HG03558 (cell line): ENCODE data around the gene EML6.

Experiments used
- ATAC-seq: cut with Tn5 transposase; IDR thresholded peaks from one replicate; pipeline ENCODE4 v1.9.1; 2021; ENCODE audit warnings: moderate number of reproducible peaks; ENCODE audit not compliant: unreplicated experiment; ENCODE audit errors: extremely low read depth

The EML6 gene

GRCh38 chr2:54704688-54705605 is 18.5 kb upstream of the EML6 start:
- ATAC-seq = no peak

DNA sequence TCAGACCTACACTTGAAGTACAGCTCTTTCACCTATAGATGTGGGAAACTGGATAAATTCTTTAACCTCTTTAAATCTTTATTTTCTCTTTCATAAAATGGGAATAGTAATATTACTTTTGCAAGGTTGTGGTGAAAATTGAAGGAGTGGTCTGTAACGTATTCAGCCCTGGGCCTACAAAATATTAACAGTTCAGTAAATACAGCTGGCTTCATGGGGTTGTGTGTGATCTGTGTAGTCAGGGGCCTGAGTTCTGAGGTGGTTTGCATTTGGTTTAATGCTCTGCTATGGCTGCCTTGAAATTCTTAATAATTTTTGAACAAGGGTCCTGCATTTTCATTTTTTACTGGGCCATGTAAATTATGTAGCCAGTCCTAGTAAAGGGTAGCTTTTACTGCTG is 16.8 kb upstream of the EML6 start:
- ATAC-seq = no peak

GRCh38 chr2:54708584-54709335 is 14.7 kb upstream of the EML6 start:
- no peak for ATAC-seq

- ATAC-seq = no peak
Measured at GRCh38 chr2:54709336-54709809, 14.1 kb upstream of the EML6 start.

GRCh38 chr2:54710216-54710615 is 13.2 kb upstream of the EML6 start:
- no peak for ATAC-seq

- no peak for ATAC-seq
Measured at GRCh38 chr2:54712516-54712915, 10.9 kb upstream of the EML6 start.

GRCh38 chr2:54714996-54715395 is 8.5 kb upstream of the EML6 start:
- no peak for ATAC-seq

DNA sequence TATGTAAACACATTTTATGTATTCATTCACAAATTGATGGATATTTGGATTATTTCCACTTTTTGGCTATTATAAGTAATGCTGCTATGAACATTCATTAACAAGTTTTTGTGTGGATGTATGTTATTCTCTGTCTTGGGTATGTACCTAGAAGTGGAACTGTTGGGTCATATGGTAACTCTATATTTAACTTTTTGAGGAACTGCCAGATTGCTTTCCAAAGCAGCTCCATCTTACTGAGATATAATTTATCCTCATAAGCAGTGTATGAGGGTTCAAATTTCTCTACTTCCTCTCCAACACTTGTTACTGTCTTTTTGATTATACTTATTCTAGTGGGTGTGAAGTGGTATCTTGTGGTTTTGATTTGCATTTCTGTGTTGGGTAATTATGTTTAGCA is 7.1 kb upstream of the EML6 start:
- no peak for ATAC-seq

DNA sequence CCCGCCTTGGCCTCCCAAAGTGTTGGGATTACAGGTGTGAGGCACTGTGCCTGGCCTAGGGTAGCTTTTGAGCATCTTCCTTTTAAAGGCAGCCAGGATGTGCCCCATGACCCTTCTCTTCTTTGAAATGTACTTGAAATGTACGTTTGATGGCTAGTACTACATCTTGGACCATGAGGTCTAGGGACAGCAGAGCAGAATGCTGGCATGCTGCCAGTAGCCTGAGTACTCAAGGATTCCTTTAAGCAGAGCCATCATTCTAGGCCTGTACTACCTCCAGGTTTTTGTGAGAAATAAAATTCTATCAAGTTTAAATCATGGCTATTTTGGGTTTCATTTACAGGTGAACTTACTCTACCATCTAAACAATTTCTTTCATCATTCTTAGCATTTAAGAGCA is 2.9 kb upstream of the EML6 start:
- ATAC-seq = no peak

GRCh38 chr2:54722641-54723040 is 821 bp upstream of the EML6 start:
- no peak for ATAC-seq

- ATAC-seq = no peak
Measured at GRCh38 chr2:54723996-54724559, 616 bp downstream of the EML6 start.

DNA sequence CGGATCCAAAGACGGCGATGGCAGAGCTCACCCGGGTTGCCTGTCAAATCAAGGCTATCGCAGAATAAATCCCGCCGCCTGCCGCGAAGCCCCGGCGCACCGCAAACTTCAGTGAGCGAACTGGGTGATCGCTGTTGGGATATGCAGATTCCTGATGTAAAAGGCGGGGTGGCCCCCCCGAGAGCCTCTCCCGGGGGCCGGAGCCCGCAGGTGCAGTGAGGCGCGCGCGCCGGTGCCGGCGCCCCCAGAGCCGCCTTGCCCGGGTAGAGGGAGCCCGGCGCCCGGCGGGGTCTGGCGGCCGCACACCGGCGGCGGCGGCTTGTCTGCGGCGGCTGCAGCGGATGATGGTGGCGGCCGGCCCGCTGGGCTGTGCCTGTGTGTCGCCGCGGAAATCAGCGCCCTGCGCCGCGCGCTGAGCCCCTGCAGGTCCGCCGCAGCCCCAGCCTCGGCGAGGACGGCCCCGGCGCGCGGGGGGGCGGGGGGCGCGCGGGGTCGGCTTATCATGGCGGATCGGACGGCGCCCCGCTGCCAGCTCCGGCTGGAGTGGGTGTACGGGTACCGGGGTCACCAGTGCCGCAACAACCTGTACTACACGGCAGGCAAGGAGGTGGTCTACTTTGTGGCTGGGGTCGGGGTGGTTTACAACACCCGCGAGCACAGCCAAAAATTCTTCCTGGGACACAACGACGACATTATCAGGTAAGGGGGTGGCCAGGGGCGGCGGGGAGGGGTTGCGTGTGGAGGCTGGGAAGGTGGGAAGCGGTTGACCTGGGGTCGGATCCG is 1.3 kb downstream of the EML6 start:
- ATAC-seq = no peak

DNA sequence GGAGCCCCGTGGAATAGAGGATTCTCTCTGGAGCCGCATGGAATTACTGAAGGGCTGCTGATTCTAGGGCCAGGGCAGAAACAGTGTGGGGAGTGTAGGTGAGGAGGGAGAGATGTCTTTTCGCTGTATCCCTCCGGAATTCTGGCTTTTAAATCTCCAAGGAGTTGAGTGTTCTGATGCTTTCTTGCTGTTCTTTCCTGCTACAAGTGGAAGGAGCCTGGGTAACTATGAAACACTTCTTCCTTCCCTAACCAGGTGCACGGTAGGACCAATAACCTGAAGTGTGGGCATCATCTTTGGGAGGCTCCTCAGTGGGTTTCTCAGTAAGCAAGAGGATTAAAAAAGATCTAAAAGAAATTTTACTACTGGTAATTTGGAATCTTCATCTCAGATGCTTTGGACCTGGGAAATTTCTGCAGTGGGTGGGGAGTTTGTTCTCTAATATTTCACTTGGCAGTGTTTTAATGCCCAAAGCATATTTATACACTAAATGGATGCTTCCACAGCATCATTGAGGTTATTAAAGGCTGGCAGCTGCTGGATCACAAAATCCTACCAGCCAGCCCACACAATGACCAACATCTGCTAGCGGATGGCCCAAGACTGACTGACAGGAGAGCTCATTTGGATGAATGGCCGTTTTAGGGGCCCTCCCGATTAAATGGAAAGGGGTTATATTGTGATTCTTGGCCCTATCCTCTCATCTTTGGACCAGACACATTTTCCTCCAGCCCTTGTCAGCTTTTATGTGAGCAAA is 2.1 kb downstream of the EML6 start:
- no peak for ATAC-seq

- no peak for ATAC-seq
Measured at GRCh38 chr2:54726431-54726830, 3.0 kb downstream of the EML6 start.

GRCh38 chr2:54726940-54727339 is 3.5 kb downstream of the EML6 start:
- ATAC-seq = no peak

GRCh38 chr2:54728669-54729120 is 5.2 kb downstream of the EML6 start:
- ATAC-seq = no peak

- no peak for ATAC-seq
Measured at GRCh38 chr2:54735636-54736035, 12.2 kb downstream of the EML6 start.

DNA sequence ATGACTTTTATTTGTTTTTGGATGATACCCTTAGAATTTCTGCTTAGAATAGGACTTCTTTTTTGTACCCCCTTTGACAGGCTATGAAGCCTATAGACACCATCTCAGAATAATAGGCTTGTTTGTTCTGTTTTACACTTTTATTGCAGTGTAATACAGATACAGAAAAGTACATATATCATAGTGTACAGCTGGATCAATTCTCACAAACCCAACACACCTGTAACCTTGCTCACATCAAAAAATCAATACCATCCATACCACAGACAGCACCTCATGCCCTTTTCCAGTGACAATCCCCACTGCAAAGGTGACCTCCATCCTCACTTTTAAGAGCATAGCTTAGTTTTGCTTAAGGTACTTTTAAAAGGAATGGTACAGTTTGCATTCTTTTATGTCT is 14.8 kb downstream of the EML6 start:
- no peak for ATAC-seq

DNA sequence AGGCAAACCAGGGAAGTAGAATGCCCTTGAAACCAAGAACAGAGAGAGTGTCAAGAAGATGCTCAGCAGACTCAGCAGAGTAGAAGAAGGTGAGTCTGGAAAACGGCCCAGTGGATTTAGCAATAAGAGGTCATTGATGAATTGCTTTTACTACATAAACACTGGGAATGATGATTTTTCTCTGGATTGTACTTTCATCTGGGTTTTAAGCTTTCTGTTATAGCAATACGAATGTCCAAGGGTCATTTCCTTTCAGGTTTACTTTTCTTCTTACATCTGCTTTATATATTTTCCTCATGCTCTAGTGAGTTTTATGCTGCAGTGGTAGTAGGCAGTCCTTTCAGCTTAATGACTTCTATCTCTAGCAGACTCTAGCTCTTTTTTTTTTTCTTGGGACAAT is 16.9 kb downstream of the EML6 start:
- no peak for ATAC-seq

GRCh38 chr2:54741250-54741649 is 17.8 kb downstream of the EML6 start:
- ATAC-seq = no peak
